Bronchial epithelial cell (primary cell): ENCODE measurements around the gene SYDE2. TPM values are rescaled to one million over a fixed set of nuclear protein-coding genes. Genes with fewer than 3 reads are reported as not detected.
"Not testable (repeated sequence)": the region's sequence is repeated elsewhere in the genome, so short reads cannot be mapped to it uniquely, and the experiment has no call there.

ENCODE experiments used
- DNase-seq: peaks from one replicate; pipeline ENCODE4 v3.0.0-alpha.2; 2010; ENCODE audit warnings: low read depth
- FAIRE-seq: peaks from 2 replicates; lab custom pipeline; 2011; peaks lifted over from hg19 to GRCh38; lab: Jason Lieb, UNC
- H3K27me3 ChIP-seq: 2 replicates; pipeline ENCODE4 v1.5.1; 2011; ENCODE audit warnings: low read length; ENCODE audit not compliant: control insufficient read depth, insufficient read depth
- H3K36me3 ChIP-seq: 2 replicates; pipeline ENCODE4 v1.5.1; 2011; ENCODE audit warnings: low read length; ENCODE audit not compliant: control insufficient read depth, insufficient read depth
- H3K4me3 ChIP-seq: 2 replicates; pipeline ENCODE4 v1.5.1; 2011; ENCODE audit warnings: mild to moderate bottlenecking, low read depth, low read length, control low read depth
- total RNA-seq: library from RNA; depleted of rRNA; stranded (reverse); fragments of >200 nt; gene quantifications from 2 replicates; pipeline ENCODE4 v1.2.1, GENCODE V29; 2014
- TF ChIP-seq, protein P1 (sequence below): IDR thresholded peaks from 2 replicates; pipeline ENCODE4 v1.5.1; 2011; ENCODE audit warnings: mild to moderate bottlenecking, moderate library complexity, low read length, control low read depth, inconsistent platforms; ENCODE audit not compliant: insufficient read depth, severe bottlenecking

SYDE2 gene
- total RNA-seq, 1 donor from 2014 or later, result 4.7 TPM

DNA sequence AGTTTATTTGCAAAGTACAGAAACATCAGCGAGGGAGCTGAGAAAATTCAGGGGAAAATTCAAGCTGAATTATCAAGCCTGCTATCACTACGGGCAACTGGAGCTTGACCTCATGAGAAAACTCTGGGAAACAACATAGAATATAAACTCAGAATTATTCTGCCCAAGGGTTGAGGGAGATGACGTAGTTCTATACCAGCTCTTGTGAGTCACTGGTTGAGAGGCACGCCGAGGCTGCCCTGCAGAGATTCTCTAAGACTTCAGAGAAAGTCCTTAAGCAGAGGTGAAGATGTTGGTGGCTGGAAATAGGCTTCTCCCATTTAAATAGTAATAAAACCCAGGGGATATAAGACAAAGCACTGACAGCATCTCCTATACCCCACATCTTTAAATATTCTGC lies 12.3 kb downstream of the SYDE2 start:
- FAIRE-seq (no peak), DNase-seq (peak; percentile 64)
- Histone ChIP-seq H3K27me3 (no peaks in the 10 kb centered on the region), H3K4me3 (no peak overlapping the region), H3K36me3 (peaks cover 2% of the 10 kb centered on the region)
- TF ChIP-seq, protein P1, sequence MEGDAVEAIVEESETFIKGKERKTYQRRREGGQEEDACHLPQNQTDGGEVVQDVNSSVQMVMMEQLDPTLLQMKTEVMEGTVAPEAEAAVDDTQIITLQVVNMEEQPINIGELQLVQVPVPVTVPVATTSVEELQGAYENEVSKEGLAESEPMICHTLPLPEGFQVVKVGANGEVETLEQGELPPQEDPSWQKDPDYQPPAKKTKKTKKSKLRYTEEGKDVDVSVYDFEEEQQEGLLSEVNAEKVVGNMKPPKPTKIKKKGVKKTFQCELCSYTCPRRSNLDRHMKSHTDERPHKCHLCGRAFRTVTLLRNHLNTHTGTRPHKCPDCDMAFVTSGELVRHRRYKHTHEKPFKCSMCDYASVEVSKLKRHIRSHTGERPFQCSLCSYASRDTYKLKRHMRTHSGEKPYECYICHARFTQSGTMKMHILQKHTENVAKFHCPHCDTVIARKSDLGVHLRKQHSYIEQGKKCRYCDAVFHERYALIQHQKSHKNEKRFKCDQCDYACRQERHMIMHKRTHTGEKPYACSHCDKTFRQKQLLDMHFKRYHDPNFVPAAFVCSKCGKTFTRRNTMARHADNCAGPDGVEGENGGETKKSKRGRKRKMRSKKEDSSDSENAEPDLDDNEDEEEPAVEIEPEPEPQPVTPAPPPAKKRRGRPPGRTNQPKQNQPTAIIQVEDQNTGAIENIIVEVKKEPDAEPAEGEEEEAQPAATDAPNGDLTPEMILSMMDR, result no peak

DNA sequence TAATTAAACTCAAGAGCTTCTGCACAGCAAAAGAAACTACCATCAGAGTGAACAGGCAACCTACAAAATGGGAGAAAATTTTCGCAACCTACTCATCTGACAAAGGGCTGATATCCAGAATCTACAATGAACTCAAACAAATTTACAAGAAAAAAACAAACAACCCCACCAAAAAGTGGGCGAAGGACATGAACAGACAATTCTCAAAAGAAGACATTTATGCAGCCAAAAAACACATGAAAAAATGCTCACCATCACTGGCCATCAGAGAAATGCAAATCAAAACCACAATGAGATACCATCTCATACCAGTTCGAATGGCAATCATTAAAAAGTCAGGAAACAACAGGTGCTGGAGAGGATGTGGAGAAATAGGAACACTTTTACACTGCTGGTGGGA lies 13.8 kb downstream of the SYDE2 start:
- DNase-seq, H3K36me3 ChIP-seq, H3K4me3 ChIP-seq, H3K27me3 ChIP-seq, FAIRE-seq: not testable (repeated sequence)

DNA sequence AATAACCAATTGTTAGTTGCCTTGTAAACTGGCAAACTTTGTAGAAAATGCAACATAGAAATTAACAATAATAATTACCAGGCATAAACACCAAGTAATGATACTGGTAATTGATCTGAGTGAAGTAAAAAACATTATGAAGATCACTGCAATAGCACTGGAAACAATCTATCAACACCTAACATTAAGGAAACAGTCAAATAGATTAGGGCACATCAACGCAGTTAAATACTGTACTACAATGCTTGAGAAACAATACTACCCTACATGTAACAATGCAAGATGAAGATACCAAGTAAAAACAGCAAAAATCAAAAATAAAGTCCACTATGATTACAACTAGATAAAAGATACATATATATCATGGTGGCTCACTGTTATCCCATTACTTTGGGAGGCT lies 16.6 kb downstream of the SYDE2 start:
- H3K36me3 ChIP-seq, result no peaks in the 10 kb centered on the region
- no peaks in the 10 kb centered on the region for H3K27me3 ChIP-seq
- DNase-seq (no peak), FAIRE-seq (no peak)
- TF ChIP-seq, protein P1, result no peak
- H3K4me3 ChIP-seq, result no peak overlapping the region

DNA sequence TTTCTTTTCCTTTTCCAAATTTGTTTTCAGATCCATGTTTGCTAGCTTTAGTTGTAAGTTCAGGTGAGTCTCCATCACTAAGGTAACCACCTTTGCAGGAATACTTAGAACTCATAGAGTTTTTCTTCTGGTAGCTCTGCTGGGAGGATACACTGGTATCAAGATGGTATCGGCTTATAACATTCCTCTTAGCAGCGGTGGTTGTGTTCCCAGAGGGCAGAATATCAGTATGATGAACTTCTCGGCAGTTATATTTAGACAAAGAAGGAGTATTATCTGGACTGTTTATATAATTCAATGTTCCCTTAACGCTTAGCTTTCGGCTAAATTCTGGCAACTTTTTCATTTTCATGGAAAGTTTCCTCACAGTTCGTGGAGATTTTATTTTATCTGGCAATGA lies 18.1 kb downstream of the SYDE2 start:
- DNase-seq (no peak), FAIRE-seq (no peak)
- H3K27me3 ChIP-seq, result no peaks in the 10 kb centered on the region

DNA sequence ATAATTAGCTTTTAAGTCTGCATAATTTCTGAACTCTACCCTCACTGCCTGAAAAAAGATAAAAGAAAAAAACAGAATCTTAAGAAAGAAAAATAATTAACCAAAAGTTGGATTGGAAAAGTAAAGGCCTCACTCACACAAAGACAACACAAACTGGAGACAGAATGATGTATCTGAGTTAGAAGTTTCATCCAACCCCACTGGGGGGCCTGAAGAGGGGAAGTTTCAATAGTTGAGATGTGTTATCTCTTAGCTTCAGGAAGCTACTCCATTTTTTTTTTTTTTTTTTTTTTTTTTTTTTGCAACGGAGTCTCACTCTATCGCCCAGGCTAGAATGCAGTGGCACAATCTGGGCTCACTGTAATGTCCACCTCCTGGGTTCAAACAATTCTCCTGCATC lies 19.9 kb downstream of the SYDE2 start:
- FAIRE-seq (no peak), DNase-seq (no peak)
- TF ChIP-seq, protein P1, result no peak
- no peak overlapping the region for H3K4me3 ChIP-seq
- H3K27me3 ChIP-seq, result no peaks in the 10 kb centered on the region
- no peaks in the 10 kb centered on the region for H3K36me3 ChIP-seq

More for the DNA sequence above, 18.1 kb downstream of the SYDE2 start:
- TF ChIP-seq, protein P1, result no peak
- H3K4me3 ChIP-seq, result no peak overlapping the region
- H3K36me3 ChIP-seq, result no peaks in the 10 kb centered on the region

DNA sequence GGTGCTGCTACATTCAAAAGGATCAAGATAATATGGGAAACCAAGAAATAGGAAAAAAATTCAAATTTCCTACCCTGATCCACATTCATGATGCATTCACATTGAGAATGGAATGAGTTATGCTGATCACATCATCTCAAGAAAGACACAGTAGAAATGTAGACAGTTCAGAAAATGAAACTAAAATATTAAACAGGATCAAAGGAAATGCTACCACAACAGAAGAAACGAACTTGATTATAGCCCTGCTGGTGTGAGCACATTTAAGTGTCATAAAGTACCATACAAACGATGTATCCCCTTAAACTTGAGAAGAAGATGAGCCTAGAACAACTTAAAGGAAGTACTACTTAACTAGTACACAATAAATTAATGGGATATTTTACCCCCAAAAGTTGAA lies 21.3 kb downstream of the SYDE2 start:
- H3K36me3 ChIP-seq, result no peaks in the 10 kb centered on the region
- TF ChIP-seq, protein P1, result no peak
- FAIRE-seq (no peak), DNase-seq (no peak)
- H3K4me3 ChIP-seq, result no peak overlapping the region
- no peaks in the 10 kb centered on the region for H3K27me3 ChIP-seq
